BJ (cell line): ENCODE measurements around the gene OR8H1. TPM values are rescaled to one million over a fixed set of nuclear protein-coding genes. Genes with fewer than 3 reads are reported as not detected.

Source experiments
- CTCF ChIA-PET: fragments of 350-600 bp; formaldehyde crosslinking; extraction: SDS; loops from one replicate; lab custom pipeline; 2021; ENCODE audit warnings: antibody characterized with exemption, inconsistent platforms; lab: Yijun Ruan, JAX
- POLR2A ChIA-PET: fragments of 300-600 bp; sonication (Branson Sonifier 250); formaldehyde crosslinking; extraction: SDS; loops from one replicate; lab custom pipeline; 2021; ENCODE audit warnings: antibody characterized with exemption; lab: Charles Lee
- DNase-seq: peaks from one replicate; pipeline ENCODE4 v3.0.0-alpha.2; 2011; ENCODE audit warnings: low read depth
- H3K27me3 ChIP-seq: 2 replicates; pipeline ENCODE4 v1.6.0; 2011; ENCODE audit warnings: low read length; ENCODE audit not compliant: control insufficient read depth, insufficient read depth
- H3K36me3 ChIP-seq: 2 replicates; pipeline ENCODE4 v1.5.1; 2011; ENCODE audit warnings: low read length; ENCODE audit not compliant: control insufficient read depth, insufficient read depth
- H3K4me3 ChIP-seq: 2 replicates; pipeline ENCODE4 v1.5.1; 2011; ENCODE audit warnings: low read depth, mild to moderate bottlenecking, control low read depth, low read length
- polyA plus RNA-seq: library from polyadenylated mRNA; depleted of rRNA; stranded (reverse); fragments of >200 nt; gene quantifications from 2 replicates; pipeline ENCODE4 v1.2.3, GENCODE V29; 2011; rRNA removed
- TF ChIP-seq, protein P1 (sequence below): IDR thresholded peaks from 2 replicates; pipeline ENCODE4 v1.5.1; 2011; ENCODE audit warnings: low read depth, mild to moderate bottlenecking, control low read depth, inconsistent platforms, low read length, moderate library complexity; ENCODE audit not compliant: insufficient read depth

OR8H1 gene
- polyA plus RNA-seq, 1 experiment: not detected

- ChIA-PET POLR2A (no interaction called here), CTCF (no interaction called here)
- TF ChIP-seq, protein P1, sequence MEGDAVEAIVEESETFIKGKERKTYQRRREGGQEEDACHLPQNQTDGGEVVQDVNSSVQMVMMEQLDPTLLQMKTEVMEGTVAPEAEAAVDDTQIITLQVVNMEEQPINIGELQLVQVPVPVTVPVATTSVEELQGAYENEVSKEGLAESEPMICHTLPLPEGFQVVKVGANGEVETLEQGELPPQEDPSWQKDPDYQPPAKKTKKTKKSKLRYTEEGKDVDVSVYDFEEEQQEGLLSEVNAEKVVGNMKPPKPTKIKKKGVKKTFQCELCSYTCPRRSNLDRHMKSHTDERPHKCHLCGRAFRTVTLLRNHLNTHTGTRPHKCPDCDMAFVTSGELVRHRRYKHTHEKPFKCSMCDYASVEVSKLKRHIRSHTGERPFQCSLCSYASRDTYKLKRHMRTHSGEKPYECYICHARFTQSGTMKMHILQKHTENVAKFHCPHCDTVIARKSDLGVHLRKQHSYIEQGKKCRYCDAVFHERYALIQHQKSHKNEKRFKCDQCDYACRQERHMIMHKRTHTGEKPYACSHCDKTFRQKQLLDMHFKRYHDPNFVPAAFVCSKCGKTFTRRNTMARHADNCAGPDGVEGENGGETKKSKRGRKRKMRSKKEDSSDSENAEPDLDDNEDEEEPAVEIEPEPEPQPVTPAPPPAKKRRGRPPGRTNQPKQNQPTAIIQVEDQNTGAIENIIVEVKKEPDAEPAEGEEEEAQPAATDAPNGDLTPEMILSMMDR: no peak
- Histone ChIP-seq H3K4me3 (no peak overlapping the region), H3K36me3 (no peaks in the 10 kb centered on the region), H3K27me3 (no peaks in the 10 kb centered on the region)
- DNase-seq: no peak
Observed at GRCh38 chr11:56307836-56308235, 15.8 kb upstream of the OR8H1 start.

GRCh38 chr11:56296898-56297297, 4.8 kb upstream of the OR8H1 start:
- ChIA-PET POLR2A (no interaction called here), CTCF (no interaction called here)
- no peak for DNase-seq
- Histone ChIP-seq H3K27me3 (no peaks in the 10 kb centered on the region), H3K36me3 (no peaks in the 10 kb centered on the region), H3K4me3 (no peak overlapping the region)
- TF ChIP-seq, protein P1: no peak

- no peak within 1 kb of the TSS for H3K4me3 ChIP-seq
- no peak for DNase-seq
- ChIA-PET POLR2A (no interaction called here), CTCF (no interaction called here)
- TF ChIP-seq, protein P1: no peak
- no peaks in the 10 kb centered on the region for H3K36me3 ChIP-seq
- H3K27me3 ChIP-seq: no peaks in the 10 kb centered on the region
Observed at GRCh38 chr11:56273854-56274253, 18.2 kb downstream of the OR8H1 start, which contains the start of gene OR5T1. TSS of gene OR5T1 (plus strand) at chr11:56274154. CDS start at chr11:56275639, 1,485 bp downstream.

DNA sequence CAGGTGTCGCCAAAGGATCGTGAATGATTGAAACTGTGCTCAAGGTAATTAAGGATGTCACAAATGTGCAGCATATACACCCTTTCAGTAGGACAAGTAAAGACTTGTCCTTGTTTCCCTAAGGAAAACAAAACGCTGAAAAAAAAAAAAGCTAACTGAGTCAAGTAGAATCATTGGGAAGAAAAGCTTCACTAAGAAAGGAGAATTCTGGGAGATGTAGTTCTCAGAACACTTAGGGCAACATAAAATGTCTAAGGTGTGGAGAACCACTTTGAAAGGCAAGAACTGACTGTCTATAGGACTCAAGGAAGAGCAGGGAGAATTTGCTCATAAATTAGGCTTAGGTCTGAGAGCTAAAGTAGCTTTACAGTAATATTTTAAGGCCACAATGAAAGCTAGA, 21.0 kb downstream of the OR8H1 start:
- CTCF ChIA-PET: interaction anchor here (0.6 kb wide), 1 partner anchor 14 kb away, joined by 3 read pairs; no protein-coding TSS in a partner anchor
- no peak for DNase-seq
- POLR2A ChIA-PET: no interaction called here
- TF ChIP-seq, protein P1: no peak
- H3K4me3 ChIP-seq: no peak overlapping the region
- no peaks in the 10 kb centered on the region for H3K27me3 ChIP-seq
- H3K36me3 ChIP-seq: no peaks in the 10 kb centered on the region

DNA sequence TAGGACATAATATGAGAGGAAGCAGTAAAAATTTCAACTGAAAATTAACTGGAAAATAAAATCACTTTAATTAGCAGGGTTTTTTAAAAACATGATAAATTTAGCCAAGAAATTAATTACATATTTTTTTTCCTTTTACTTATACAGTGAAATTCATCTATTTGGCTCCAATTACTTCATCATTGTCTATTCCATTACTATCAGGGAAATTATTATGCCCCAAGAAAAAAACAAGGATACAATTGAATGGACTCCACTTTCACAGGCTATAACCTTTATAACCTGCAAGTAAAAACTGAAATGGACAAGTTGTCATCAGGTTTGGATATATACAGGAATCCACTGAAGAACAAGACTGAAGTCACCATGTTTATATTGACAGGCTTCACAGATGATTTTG, 40.1 kb downstream of the OR8H1 start, which contains the start of gene OR5T3:
Gene OR5T3, plus strand, starts transcription at position 301 of the 400 bp plus-strand sequence. Its CDS starts 0 bp downstream, at position 301.
- TF ChIP-seq, protein P1: no peak

More for the DNA sequence above, 40.1 kb downstream of the OR8H1 start, which contains the start of gene OR5T3:
- H3K36me3 ChIP-seq: no peaks in the 10 kb centered on the region
- H3K4me3 ChIP-seq: no peak within 1 kb of the TSS
- ChIA-PET POLR2A (no interaction called here), CTCF (no interaction called here)
- H3K27me3 ChIP-seq: no peaks in the 10 kb centered on the region
- no peak for DNase-seq

Other genes with a start within 250 kb of the OR8H1 start
- not detected in 2 replicates for gene OR8I2, start 198.9 kb downstream of the OR8H1 start, polyA plus RNA-seq
- gene OR8H2, start 188.6 kb downstream of the OR8H1 start, polyA plus RNA-seq: not detected in 2 replicates
- gene OR8H3, start 169.9 kb downstream of the OR8H1 start, polyA plus RNA-seq: not detected in 2 replicates
- not detected in 2 replicates for gene OR8J3, start 152.1 kb downstream of the OR8H1 start, polyA plus RNA-seq
- gene OR8K5, start 131.9 kb downstream of the OR8H1 start, polyA plus RNA-seq: not detected in 2 replicates
- not detected in 2 replicates for gene OR5J2, start 115.6 kb downstream of the OR8H1 start, polyA plus RNA-seq
- gene OR5T2, start 58.0 kb downstream of the OR8H1 start, polyA plus RNA-seq: not detected in 2 replicates
- not detected in 2 replicates for gene OR5T3, start 40.0 kb downstream of the OR8H1 start, polyA plus RNA-seq
- gene OR5T1, start 18.1 kb downstream of the OR8H1 start, polyA plus RNA-seq: not detected in 2 replicates
- not detected in 2 replicates for gene OR8K3, start 22.9 kb upstream of the OR8H1 start, polyA plus RNA-seq
- gene OR8K1, start 53.8 kb upstream of the OR8H1 start, polyA plus RNA-seq: not detected in 2 replicates
- gene OR8J1, start 62.0 kb upstream of the OR8H1 start, polyA plus RNA-seq: not detected in 2 replicates
- not detected in 2 replicates for gene OR8U1, start 83.4 kb upstream of the OR8H1 start, polyA plus RNA-seq
- gene OR5AL1, start 120.4 kb upstream of the OR8H1 start, polyA plus RNA-seq: not detected in 2 replicates
- not detected in 2 replicates for gene OR5M3, start 181.1 kb upstream of the OR8H1 start, polyA plus RNA-seq
- not detected in 2 replicates for gene OR5M8, start 199.1 kb upstream of the OR8H1 start, polyA plus RNA-seq